GM21367 (cell line): Measurements from ENCODE around the gene ULK3.

Experiments
- ATAC-seq: cut with Tn5 transposase; IDR thresholded peaks from one replicate; pipeline ENCODE4 v1.9.1; 2021; ENCODE audit not compliant: unreplicated experiment

The ULK3 gene

GRCh38 chr15:74786551-74787165 is 56.3 kb downstream of the ULK3 start:
- no peak for ATAC-seq
